Right atrium auricular region (tissue), 2 donors: ENCODE data around the gene FCHSD2. TPM values are rescaled to one million over a fixed set of nuclear protein-coding genes. Genes with fewer than 3 reads are reported as not detected.
"Not testable (repeated sequence)": the region's sequence is repeated elsewhere in the genome, so short reads cannot be mapped to it uniquely, and the experiment has no call there.

Source experiments
- DNase-seq: peaks from one replicate; pipeline ENCODE4 v3.0.0-alpha.2; 2019; ENCODE audit warnings: low spot score
- H3K27ac ChIP-seq, 2 donors: fragments of 200-600 bp; sonication (generic); 1 replicate in 1 of 2; 2 replicates in 1 of 2; pipeline ENCODE4 v1.5.1; 2016 to 2019
- H3K27me3 ChIP-seq, 2 donors: fragments of 200-600 bp; sonication (generic); one replicate each; pipeline versions ENCODE4 v1.5.1 to v1.6.0; 2017 to 2019
- H3K36me3 ChIP-seq: fragments of 200-600 bp; sonication (generic); one replicate; pipeline ENCODE4 v1.5.1; 2016
- H3K4me1 ChIP-seq, 2 donors: fragments of 200-600 bp; sonication (generic); one replicate each; pipeline versions ENCODE4 v1.5.1 to v1.6.0; 2017 to 2019
- H3K4me3 ChIP-seq, 2 donors: fragments of 200-600 bp; sonication (generic); 1 replicate in 1 of 2; 2 replicates in 1 of 2; pipeline ENCODE4 v1.5.1; 2017 to 2019; ENCODE audit warnings: mild to moderate bottlenecking in 1 of 2, moderate library complexity in 1 of 2
- H3K9me3 ChIP-seq, 2 donors: fragments of 200-600 bp; sonication (generic); one replicate each; pipeline ENCODE4 v1.5.1; 2019
- CTCF ChIP-seq, 2 donors: fragments of 200-600 bp; sonication (generic); IDR thresholded peaks; one replicate each; pipeline ENCODE4 v1.5.1; 2019; ENCODE audit warnings: antibody characterized with exemption in 2 of 2
- total RNA-seq, 2 donors: library from RNA; depleted of rRNA; stranded (reverse); fragments of >200 nt; gene quantifications; one replicate each; pipeline ENCODE4 v1.1.0, GENCODE V29; 2016

The FCHSD2 gene
- total RNA-seq, 2 donors from 2014 or later = 23.9 to 24.0 TPM

DNA sequence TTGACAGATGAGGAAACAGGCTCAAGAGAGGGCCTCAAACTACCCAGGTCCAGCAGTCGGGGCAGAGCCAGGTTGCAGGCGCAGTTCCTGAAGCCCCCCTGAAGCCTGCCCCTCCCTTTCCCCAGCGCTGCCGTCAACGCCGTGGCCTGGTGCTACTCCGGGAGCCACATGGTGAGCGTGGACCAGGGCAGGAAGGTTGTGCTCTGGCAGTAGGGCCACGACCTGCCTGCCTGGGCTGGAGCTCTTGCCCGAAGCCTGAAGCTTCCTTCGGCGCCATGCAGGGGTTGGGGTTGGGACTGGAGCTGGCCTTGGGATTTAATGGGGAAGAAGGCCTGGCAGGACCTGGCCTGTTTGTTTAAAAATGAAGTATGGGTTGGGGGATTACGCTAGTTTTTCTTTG lies 312.9 kb downstream of the FCHSD2 start:
- no peak overlapping the region for H3K4me3 ChIP-seq
- no peaks in the 10 kb centered on the region for H3K27me3 ChIP-seq
- DNase-seq = no peak
- TF ChIP-seq CTCF (IDR thresholded peaks at IDR 0.05) = no peak
- peaks cover 7% of the 10 kb centered on the region for H3K36me3 ChIP-seq
- H3K4me1 ChIP-seq = peaks cover 0 to 40% of the 10 kb centered on the region in 2 donors
- no peaks in the 10 kb centered on the region for H3K9me3 ChIP-seq
- no peak overlapping the region for H3K27ac ChIP-seq

DNA sequence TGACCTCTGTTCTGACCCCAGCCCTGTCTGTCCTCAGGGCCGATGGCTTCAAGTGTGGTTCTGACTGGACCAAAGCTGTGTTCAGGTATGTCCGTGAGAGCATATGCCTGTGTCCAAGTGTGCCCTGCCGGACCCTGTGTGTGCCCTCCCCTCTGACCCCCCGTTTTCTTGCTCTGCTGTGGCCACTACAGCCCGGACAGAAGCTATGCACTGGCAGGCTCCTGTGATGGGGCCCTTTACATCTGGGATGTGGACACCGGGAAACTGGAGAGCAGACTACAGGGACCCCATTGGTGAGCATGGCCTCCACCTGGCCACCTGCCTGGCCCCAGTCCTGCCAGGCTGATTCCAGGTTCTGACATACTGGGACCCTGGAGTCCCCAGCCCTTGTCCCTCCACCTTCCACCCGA lies 313.4 kb downstream of the FCHSD2 start:
- peaks cover 7% of the 10 kb centered on the region for H3K36me3 ChIP-seq
- H3K27me3 ChIP-seq = no peaks in the 10 kb centered on the region
- no peaks in the 10 kb centered on the region for H3K9me3 ChIP-seq
- TF ChIP-seq CTCF (IDR thresholded peaks at IDR 0.05) = no peak
- DNase-seq = no peak
- no peak overlapping the region for H3K4me3 ChIP-seq
- H3K4me1 ChIP-seq = peaks cover 0 to 35% of the 10 kb centered on the region in 2 donors
- peak overlapping the region in 1 of 2 donors; percentile 40 for H3K27ac ChIP-seq

- Histone ChIP-seq H3K4me3 (no peak overlapping the region), H3K27ac (peak overlapping the region; percentile 40 to 51), H3K4me1 (peaks cover 0 to 29% of the 10 kb centered on the region in 2 donors), H3K9me3 (no peaks in the 10 kb centered on the region), H3K27me3 (no peaks in the 10 kb centered on the region), H3K36me3 (peaks cover 7% of the 10 kb centered on the region)
- no peak for TF ChIP-seq CTCF (IDR thresholded peaks at IDR 0.05)
- DNase-seq = no peak
Measured at GRCh38 chr11:72828081-72828567, 314.0 kb downstream of the FCHSD2 start.

GRCh38 chr11:72827656-72828055 lies 314.5 kb downstream of the FCHSD2 start:
- H3K36me3 ChIP-seq, DNase-seq, H3K9me3 ChIP-seq, H3K4me3 ChIP-seq, H3K27me3 ChIP-seq: not testable (repeated sequence)
- Histone ChIP-seq H3K27ac (peak overlapping the region; percentile 40 to 51), H3K4me1 (peaks cover 0 to 26% of the 10 kb centered on the region in 2 donors)

DNA sequence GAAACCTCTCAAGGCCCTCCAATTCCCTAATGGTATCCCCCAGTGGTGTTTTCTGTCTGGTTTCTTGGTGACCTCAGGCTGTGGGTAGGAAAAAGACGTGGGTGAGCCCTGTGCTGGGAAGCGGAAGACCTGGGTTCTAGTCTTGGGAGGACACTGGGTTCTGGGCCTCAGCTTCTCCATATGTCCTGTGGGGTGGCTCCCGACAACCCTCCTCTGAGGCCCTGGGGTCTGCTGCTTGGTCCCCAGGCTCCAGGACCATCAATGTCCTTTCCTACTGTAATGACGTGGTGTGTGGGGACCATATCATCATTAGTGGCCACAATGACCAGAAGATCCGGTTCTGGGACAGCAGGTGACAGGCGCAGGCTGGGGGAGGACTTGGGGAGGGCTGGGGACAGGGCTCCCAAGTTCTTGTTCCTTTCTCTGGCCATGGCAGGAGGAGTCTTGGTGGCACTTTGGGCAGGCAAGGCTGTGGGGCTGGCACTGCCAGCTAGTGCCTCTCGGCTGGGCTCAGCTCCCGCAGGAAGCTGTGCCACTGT lies 315.1 kb downstream of the FCHSD2 start:
- no peak for TF ChIP-seq CTCF (IDR thresholded peaks at IDR 0.05)
- peaks cover 7% of the 10 kb centered on the region for H3K36me3 ChIP-seq
- DNase-seq = no peak
- peaks cover 0 to 25% of the 10 kb centered on the region in 2 donors for H3K4me1 ChIP-seq
- no peak overlapping the region for H3K4me3 ChIP-seq
- no peaks in the 10 kb centered on the region for H3K9me3 ChIP-seq
- peak overlapping the region; percentile 40 to 51 for H3K27ac ChIP-seq
- no peaks in the 10 kb centered on the region for H3K27me3 ChIP-seq

DNA sequence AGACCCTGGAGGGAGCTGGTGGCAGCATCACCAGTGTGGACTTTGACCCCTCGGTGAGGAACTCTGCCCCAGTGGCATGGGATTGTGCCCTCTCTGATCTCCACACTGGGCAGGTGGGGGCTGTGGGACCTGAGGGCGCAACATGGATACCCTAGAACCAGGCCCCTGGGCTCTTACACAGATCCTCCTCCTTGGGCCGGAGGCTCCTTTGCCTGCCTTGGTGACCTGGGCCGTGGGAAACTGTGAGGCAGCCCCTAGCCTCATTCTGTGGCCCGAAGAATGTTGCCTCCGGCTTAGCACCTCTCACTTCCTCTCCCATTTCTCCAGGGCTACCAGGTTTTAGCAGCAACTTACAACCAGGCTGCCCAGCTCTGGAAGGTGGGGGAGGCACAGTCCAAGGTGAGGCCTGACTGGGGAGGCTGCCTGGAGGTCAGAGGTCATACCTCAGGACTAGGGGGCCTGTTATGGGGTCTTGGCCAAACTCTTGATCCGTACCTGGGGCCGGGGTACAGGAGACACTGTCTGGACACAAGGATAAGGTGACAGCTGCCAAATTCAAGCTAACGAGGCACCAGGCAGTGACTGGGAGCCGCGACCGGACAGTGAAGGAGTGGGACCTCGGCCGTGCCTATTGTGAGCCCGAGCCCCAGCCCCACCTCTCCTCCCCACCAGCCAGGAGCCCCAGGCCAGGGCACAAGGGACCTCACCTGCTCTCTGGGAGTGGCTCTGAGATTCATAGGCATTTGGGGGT lies 315.8 kb downstream of the FCHSD2 start:
- H3K27ac ChIP-seq = no peak overlapping the region
- H3K27me3 ChIP-seq = no peaks in the 10 kb centered on the region
- no peak for DNase-seq
- H3K4me3 ChIP-seq = no peak overlapping the region
- H3K36me3 ChIP-seq = peaks cover 7% of the 10 kb centered on the region
- H3K9me3 ChIP-seq = no peaks in the 10 kb centered on the region
- peaks cover 0 to 24% of the 10 kb centered on the region in 2 donors for H3K4me1 ChIP-seq
- no peak for TF ChIP-seq CTCF (IDR thresholded peaks at IDR 0.05)
